HepG2 (cell line): Measurements from ENCODE around the gene TMEM221. TPM values are rescaled to one million over a fixed set of nuclear protein-coding genes. Genes with fewer than 3 reads are reported as not detected.

Source experiments
- ATAC-seq: fragments of 200-7000 bp; cut with Tn5 transposase; 3 replicates; pipeline ENCODE4 v1.9.1; 2020; ENCODE audit warnings: mild to moderate bottlenecking, moderate library complexity
- BruUV-seq: library from RNA; stranded (reverse); fragments of 400-500 nt; replicated peaks from 2 replicates; lab custom pipeline; 2021; lab: Mats Ljungman, UMichigan
- CTCF ChIA-PET: fragments of 300-600 bp; formaldehyde crosslinking; extraction: SDS; loops from one replicate; lab custom pipeline; 2021; ENCODE audit warnings: low total read pairs, inconsistent platforms, low intra/inter-chr PET ratio; lab: Yijun Ruan, JAX
- POLR2A ChIA-PET: fragments of 350-600 bp; sonication (Branson Sonifier 250); formaldehyde crosslinking; loops from one replicate; lab custom pipeline; 2020; ENCODE audit warnings: antibody characterized with exemption, inconsistent platforms; lab: Yijun Ruan, JAX
- DNase-seq: peaks from one replicate; pipeline ENCODE4 v3.0.0-alpha.2; 2015; ENCODE audit warnings: low spot score
- FAIRE-seq: peaks from 3 replicates; lab custom pipeline; 2011; peaks lifted over from hg19 to GRCh38; lab: Jason Lieb, UNC
- H2AFZ ChIP-seq: one replicate; pipeline ENCODE4 v1.6.1; 2011; ENCODE audit warnings: low read length, inconsistent platforms
- H3K27ac ChIP-seq: fragments of 300-600 bp; 3 replicates; pipeline ENCODE4 v1.8.0; 2011; ENCODE audit warnings: mixed run types, mild to moderate bottlenecking, mixed read lengths, low read length, inconsistent platforms; ENCODE audit not compliant: insufficient read depth; ENCODE audit errors: extremely low read length
- H3K27me3 ChIP-seq, 2 experiments: fragments of 200-600 bp in 1 of 2; 2 replicates in 1 of 2; 3 replicates in 1 of 2; pipeline versions ENCODE4 v1.6.0 to v1.8.0; 2011; ENCODE audit warnings: low read length in 2 of 2, mild to moderate bottlenecking in 2 of 2, moderate library complexity in 2 of 2, inconsistent platforms in 1 of 2; ENCODE audit not compliant: insufficient read depth in 2 of 2, control insufficient read depth in 1 of 2
- H3K36me3 ChIP-seq, 2 experiments: fragments of 200-600 bp in 1 of 2; replicated peaks in 1 of 2; 2 replicates in 1 of 2; 3 replicates in 1 of 2; pipeline versions ENCODE4 v1.5.1 to v1.8.0; 2011; ENCODE audit warnings: low read length in 2 of 2, inconsistent platforms in 1 of 2; ENCODE audit not compliant: insufficient read depth in 2 of 2, control insufficient read depth in 1 of 2
- H3K4me1 ChIP-seq: 2 replicates; pipeline ENCODE4 v1.5.1; 2012; ENCODE audit warnings: low read length, inconsistent platforms; ENCODE audit not compliant: insufficient read depth
- H3K4me2 ChIP-seq: 2 replicates; pipeline ENCODE4 v1.6.0; 2011; ENCODE audit warnings: low read depth, low read length, inconsistent platforms
- H3K4me3 ChIP-seq, 3 experiments: fragments of 200-600 bp in 1 of 3; sonication (generic), shearing (Covaris generic) in 1 of 3; replicated peaks in 1 of 3; 2 replicates each; pipeline ENCODE4 v1.5.1; 2011 to 2016; ENCODE audit warnings: low read length in 3 of 3, inconsistent platforms in 2 of 3, low read depth in 2 of 3, mild to moderate bottlenecking in 2 of 3, control low read depth in 1 of 3, mixed read lengths in 1 of 3; ENCODE audit not compliant: insufficient read depth in 1 of 3
- H3K79me2 ChIP-seq: one replicate; pipeline ENCODE4 v1.6.1; 2011; ENCODE audit warnings: low read length, inconsistent platforms; ENCODE audit not compliant: insufficient read depth
- H3K9ac ChIP-seq: 2 replicates; pipeline ENCODE4 v1.6.0; 2011; ENCODE audit warnings: mild to moderate bottlenecking, low read depth, low read length, inconsistent platforms; ENCODE audit not compliant: insufficient read depth
- H3K9me3 ChIP-seq: 2 replicates; pipeline ENCODE4 v1.5.1; 2012; ENCODE audit warnings: mild to moderate bottlenecking, low read length
- H4K20me1 ChIP-seq: 2 replicates; pipeline ENCODE4 v1.6.0; 2011; ENCODE audit warnings: inconsistent platforms, mild to moderate bottlenecking, low read length, moderate library complexity; ENCODE audit not compliant: insufficient read depth
- ARNT ChIP-seq: fragments of 450-650 bp; IDR thresholded peaks from 2 replicates; pipeline ENCODE4 v1.6.1; 2017
- HOXA3 ChIP-seq: sonication (generic); formaldehyde crosslinking; IDR thresholded peaks from 2 replicates; pipeline ENCODE4 v1.5.0; 2020; ENCODE audit warnings: missing genetic modification reagents
- KDM3A ChIP-seq: IDR thresholded peaks from 2 replicates; pipeline ENCODE4 v1.6.1; 2018; ENCODE audit warnings: low read depth, missing compliant biosample characterization
- MYC ChIP-seq: sonication (generic); formaldehyde crosslinking; IDR thresholded peaks from 2 replicates; pipeline ENCODE4 v1.9.0; 2021; ENCODE audit warnings: missing genetic modification reagents, borderline replicate concordance
- POLR2A ChIP-seq, 2 experiments: IDR thresholded peaks; 2 replicates each; pipeline ENCODE4 v1.6.1; 2011; ENCODE audit warnings: low read depth in 2 of 2, low read length in 2 of 2, mild to moderate bottlenecking in 1 of 2, moderate library complexity in 1 of 2; ENCODE audit not compliant: insufficient read depth in 1 of 2
- RAD21 ChIP-seq: fragments of 450-650 bp; formaldehyde crosslinking; IDR thresholded peaks from 2 replicates; pipeline ENCODE4 v1.5.0; 2020; ENCODE audit warnings: mild to moderate bottlenecking
- RBM39 ChIP-seq: fragments of 200-400 bp; formaldehyde crosslinking; IDR thresholded peaks from one replicate; pipeline ENCODE4 v1.6.1; 2018; ENCODE audit warnings: antibody characterized with exemption, mild to moderate bottlenecking, low read depth, low read length; ENCODE audit not compliant: poor library complexity, severe bottlenecking
- SAP130 ChIP-seq: IDR thresholded peaks from 2 replicates; pipeline ENCODE4 v1.6.1; 2016; ENCODE audit warnings: low read depth
- SRF ChIP-seq: IDR thresholded peaks from 2 replicates; pipeline ENCODE4 v1.6.1; 2011; ENCODE audit warnings: mild to moderate bottlenecking, low read depth, low read length, moderate library complexity
- TAF1 ChIP-seq: sonication (generic); formaldehyde crosslinking; IDR thresholded peaks from 2 replicates; pipeline ENCODE4 v1.4.0; 2020; ENCODE audit warnings: missing genetic modification reagents
- TBL1XR1 ChIP-seq: fragments of 150-350 bp; IDR thresholded peaks from 2 replicates; pipeline ENCODE4 v1.6.1; 2014; ENCODE audit warnings: borderline replicate concordance, low read length; ENCODE audit not compliant: partially characterized antibody
- TMF1 ChIP-seq: sonication (generic); formaldehyde crosslinking; IDR thresholded peaks from 2 replicates; pipeline ENCODE4 v1.8.1; 2022; ENCODE audit warnings: low read depth, missing genetic modification reagents
- XRCC5 ChIP-seq: fragments of 200-400 bp; formaldehyde crosslinking; optimal IDR thresholded peaks from 2 replicates; pipeline ENCODE3; 2017; ENCODE audit warnings: mild to moderate bottlenecking, low read length
- ZNF20 ChIP-seq: sonication (generic); formaldehyde crosslinking; IDR thresholded peaks from 2 replicates; pipeline ENCODE4 v1.4.0; 2020; ENCODE audit warnings: mild to moderate bottlenecking, moderate library complexity, missing genetic modification reagents
- ZNF274 ChIP-seq: sonication (generic); formaldehyde crosslinking; IDR thresholded peaks from 2 replicates; pipeline ENCODE4 v1.5.1; 2020; ENCODE audit warnings: mild to moderate bottlenecking, missing genetic modification reagents
- ZNF709 ChIP-seq: sonication (generic); formaldehyde crosslinking; IDR thresholded peaks from 2 replicates; pipeline ENCODE4 v1.5.0; 2020; ENCODE audit warnings: mild to moderate bottlenecking, missing genetic modification reagents
- ZNF883 ChIP-seq: sonication (generic); formaldehyde crosslinking; IDR thresholded peaks from 2 replicates; pipeline ENCODE4 v1.5.1; 2020; ENCODE audit warnings: mild to moderate bottlenecking, missing genetic modification reagents; ENCODE audit errors: not compliant biosample characterization
- WGBS: methylation state at CpG from one replicate; pipeline ENCODE4 v1.1.6; 2017; ENCODE audit warnings: low lambda C conversion rate; 5-methylcytosine and 5-hydroxymethylcytosine counted together
- in situ Hi-C: cut with HindIII; loops from 2 replicates; pipeline ENCODE4 v1.10.0; 2017; ENCODE audit warnings: low pct_unique_long_range_greater_than_20kb; ENCODE audit not compliant: extremely low pct_ligation_motif_present
- intact Hi-C: fragments of 100-400 bp; cut with micrococcal nuclease; formaldehyde crosslinking; loops from one replicate; pipeline ENCODE4 v1.10.0; 2022; ENCODE audit not compliant: unreplicated experiment
- polyA plus RNA-seq, 8 experiments: library from polyadenylated mRNA; depleted of rRNA in 3 of 8; stranded (reverse) in 7 of 8; unstranded in 1 of 8; fragments of >200 nt; fragmentation: Illumina TruSeq in 4 of 8; extraction: Trizol in 4 of 8; gene quantifications; 2 replicates each; pipeline versions ENCODE4 v1.2.1 to v1.2.3, GENCODE V29; 2011 to 2016; ENCODE audit warnings: low read depth in 4 of 8, missing spikeins in 1 of 8, mixed read lengths in 1 of 8; ENCODE audit not compliant: insufficient read depth in 1 of 8
- total RNA-seq, 5 experiments: library from RNA; depleted of rRNA; stranded (reverse); fragments of >200 nt; fragmentation: Illumina TruSeq; extraction: Trizol; gene quantifications; 2 replicates each; pipeline ENCODE4 v1.2.3, GENCODE V29; 2016; ENCODE audit warnings: low read depth in 1 of 5
- TF ChIP-seq, protein P1 (sequence below): sonication (generic); formaldehyde crosslinking; IDR thresholded peaks from 2 replicates; pipeline ENCODE4 v1.5.0; 2020; ENCODE audit warnings: missing genetic modification reagents
- TF ChIP-seq, protein P2 (sequence below): sonication (generic); formaldehyde crosslinking; IDR thresholded peaks from 2 replicates; pipeline ENCODE4 v1.8.0; 2022; ENCODE audit warnings: missing genetic modification reagents, mild to moderate bottlenecking, moderate library complexity, borderline replicate concordance
- TF ChIP-seq, protein P3 (sequence below), 2 experiments: sonication (generic) in 1 of 2; formaldehyde crosslinking in 1 of 2; IDR thresholded peaks; 2 replicates each; pipeline versions ENCODE4 v1.4.0 to v1.6.1; 2018 to 2020; ENCODE audit warnings: missing genetic modification reagents in 2 of 2, borderline replicate concordance in 1 of 2, low read depth in 1 of 2, mild to moderate bottlenecking in 1 of 2, missing biosample characterization in 1 of 2

TMEM221 gene
- total and polyA plus RNA-seq, 2 of the 13 experiments (the other 11 are each of a cell fraction or from before 2014, with no cell fraction given): 0.33 to 0.77 TPM

GRCh38 chr19:17488593-17489391, 40.3 kb upstream of the TMEM221 start:
- no peaks in the 10 kb centered on the region for H3K9me3 ChIP-seq
- H3K4me2 ChIP-seq: peak overlapping the region; percentile 63
- 0 out of 2 replicates have a peak, but pooled peaks cover 4% of the 10 kb centered on the region for H4K20me1 ChIP-seq
- no peaks in the 10 kb centered on the region for H3K79me2 ChIP-seq
- no TSS peak for BruUV-seq
- no peak overlapping the region for H2AFZ ChIP-seq
- H3K36me3 ChIP-seq: peaks cover 1 to 4% of the 10 kb centered on the region in 2 experiments; a peak in 1 of 5 replicates
- intact Hi-C loops: no loop called here
- peak overlapping the region; percentile 38 for H3K9ac ChIP-seq
- POLR2A ChIA-PET: no interaction called here
- 31% methylated on average over 16 of the region's 31 CpGs for WGBS
- H3K4me3 ChIP-seq: peak overlapping the region; percentile 8 to 67 (median 53); a peak in 5 of 6 replicates
- CTCF ChIA-PET: no interaction called here
- no peaks in the 10 kb centered on the region for H3K27me3 ChIP-seq
- H3K27ac ChIP-seq: peak overlapping the region; percentile 38
- peak; percentile 98 for ATAC-seq
- peak; percentile 88 for DNase-seq
- in situ Hi-C loops: no loop called here
- peak; percentile 67 for FAIRE-seq
- peaks cover 23% of the 10 kb centered on the region for H3K4me1 ChIP-seq
- TF ChIP-seq, protein P1, sequence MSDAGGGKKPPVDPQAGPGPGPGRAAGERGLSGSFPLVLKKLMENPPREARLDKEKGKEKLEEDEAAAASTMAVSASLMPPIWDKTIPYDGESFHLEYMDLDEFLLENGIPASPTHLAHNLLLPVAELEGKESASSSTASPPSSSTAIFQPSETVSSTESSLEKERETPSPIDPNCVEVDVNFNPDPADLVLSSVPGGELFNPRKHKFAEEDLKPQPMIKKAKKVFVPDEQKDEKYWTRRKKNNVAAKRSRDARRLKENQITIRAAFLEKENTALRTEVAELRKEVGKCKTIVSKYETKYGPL (CRISPR knock-in tag): no peak
- TF ChIP-seq MYC (CRISPR knock-in tag): peak; percentile 73; the same call in 1 of the 2 replicates
- 0 out of 2 replicates have a peak, but pooled peaks have one; percentile 53 for TF ChIP-seq KDM3A (CRISPR knock-in tag)
- peak in 1 of 2 experiments; percentile 54; a peak in 2 of 4 replicates for TF ChIP-seq POLR2A (IDR thresholded peaks at IDR 0.05; ENCODE audit: insufficient read depth in 1 of 2, low read depth in 2 of 2, low read length in 2 of 2)
- peak; percentile 50 for TF ChIP-seq RBM39
- peak; percentile 43 for TF ChIP-seq XRCC5
- TF ChIP-seq SAP130 (CRISPR knock-in tag): peak; percentile 70; the same call in 1 of the 2 replicates
- TF ChIP-seq, protein P2, sequence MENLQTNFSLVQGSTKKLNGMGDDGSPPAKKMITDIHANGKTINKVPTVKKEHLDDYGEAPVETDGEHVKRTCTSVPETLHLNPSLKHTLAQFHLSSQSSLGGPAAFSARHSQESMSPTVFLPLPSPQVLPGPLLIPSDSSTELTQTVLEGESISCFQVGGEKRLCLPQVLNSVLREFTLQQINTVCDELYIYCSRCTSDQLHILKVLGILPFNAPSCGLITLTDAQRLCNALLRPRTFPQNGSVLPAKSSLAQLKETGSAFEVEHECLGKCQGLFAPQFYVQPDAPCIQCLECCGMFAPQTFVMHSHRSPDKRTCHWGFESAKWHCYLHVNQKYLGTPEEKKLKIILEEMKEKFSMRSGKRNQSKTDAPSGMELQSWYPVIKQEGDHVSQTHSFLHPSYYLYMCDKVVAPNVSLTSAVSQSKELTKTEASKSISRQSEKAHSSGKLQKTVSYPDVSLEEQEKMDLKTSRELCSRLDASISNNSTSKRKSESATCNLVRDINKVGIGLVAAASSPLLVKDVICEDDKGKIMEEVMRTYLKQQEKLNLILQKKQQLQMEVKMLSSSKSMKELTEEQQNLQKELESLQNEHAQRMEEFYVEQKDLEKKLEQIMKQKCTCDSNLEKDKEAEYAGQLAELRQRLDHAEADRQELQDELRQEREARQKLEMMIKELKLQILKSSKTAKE (CRISPR knock-in tag): 0 out of 2 replicates have a peak, but pooled peaks have one; percentile 38
- TF ChIP-seq RAD21 (CRISPR knock-in tag): 0 out of 2 replicates have a peak, but pooled peaks have one; percentile 15
- peak; percentile 75; the same call in 1 of the 2 replicates for TF ChIP-seq ZNF709 (CRISPR knock-in tag)
- no peak for TF ChIP-seq ARNT
- no peak for TF ChIP-seq ZNF883 (CRISPR knock-in tag)
- no peak for TF ChIP-seq ZNF20
- TF ChIP-seq, protein P3, sequence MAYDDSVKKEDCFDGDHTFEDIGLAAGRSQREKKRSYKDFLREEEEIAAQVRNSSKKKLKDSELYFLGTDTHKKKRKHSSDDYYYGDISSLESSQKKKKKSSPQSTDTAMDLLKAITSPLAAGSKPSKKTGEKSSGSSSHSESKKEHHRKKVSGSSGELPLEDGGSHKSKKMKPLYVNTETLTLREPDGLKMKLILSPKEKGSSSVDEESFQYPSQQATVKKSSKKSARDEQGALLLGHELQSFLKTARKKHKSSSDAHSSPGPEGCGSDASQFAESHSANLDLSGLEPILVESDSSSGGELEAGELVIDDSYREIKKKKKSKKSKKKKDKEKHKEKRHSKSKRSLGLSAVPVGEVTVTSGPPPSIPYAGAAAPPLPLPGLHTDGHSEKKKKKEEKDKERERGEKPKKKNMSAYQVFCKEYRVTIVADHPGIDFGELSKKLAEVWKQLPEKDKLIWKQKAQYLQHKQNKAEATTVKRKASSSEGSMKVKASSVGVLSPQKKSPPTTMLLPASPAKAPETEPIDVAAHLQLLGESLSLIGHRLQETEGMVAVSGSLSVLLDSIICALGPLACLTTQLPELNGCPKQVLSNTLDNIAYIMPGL (CRISPR knock-in tag; IDR thresholded peaks at IDR 0.05; ENCODE audit: borderline replicate concordance in 1 of 2, low read depth in 1 of 2): peak in 1 of 2 experiments; percentile 43; a peak in 3 of 4 replicates
- 0 out of 2 replicates have a peak, but pooled peaks have one; percentile 11 for TF ChIP-seq SRF
- TF ChIP-seq TMF1 (CRISPR knock-in tag): 0 out of 2 replicates have a peak, but pooled peaks have one; percentile 17
- peak; percentile 49; the same call in 1 of the 2 replicates for TF ChIP-seq HOXA3 (CRISPR knock-in tag)
- no peak for TF ChIP-seq TBL1XR1
- TF ChIP-seq ZNF274: peak; percentile 32; the same call in 1 of the 2 replicates
- TF ChIP-seq TAF1 (CRISPR knock-in tag): peak; percentile 15; the same call in 1 of the 2 replicates
